A549 (cell line): ENCODE data around the gene SMIM36. TPM values are rescaled to one million over a fixed set of nuclear protein-coding genes. Genes with fewer than 3 reads are reported as not detected.
A peak's percentile ranks its signal among the peaks of the same experiment; 100 is the strongest.

Source experiments
- ATAC-seq, 2 experiments: fragments of 200-7000 bp in 1 of 2; fragments of >200 bp in 1 of 2; cut with Nextera tagmentation in 1 of 2; cut with Tn5 transposase in 1 of 2; 3 replicates each; pipeline versions ENCODE4 v1.8.0 to v1.9.1; 2018 to 2020; ENCODE audit warnings: mild to moderate bottlenecking in 1 of 2, moderate library complexity in 1 of 2
- CTCF ChIA-PET: fragments of 300-600 bp; sonication (Branson Sonifier 250); formaldehyde crosslinking; extraction: SDS; loops from one replicate; lab custom pipeline; 2021; ENCODE audit warnings: antibody characterized with exemption, inconsistent platforms; lab: Yijun Ruan, JAX
- POLR2A ChIA-PET: fragments of 350-600 bp; formaldehyde crosslinking; extraction: SDS; loops from one replicate; lab custom pipeline; 2021; ENCODE audit warnings: antibody characterized with exemption, inconsistent platforms; lab: Yijun Ruan, JAX
- DNase-seq, 2 experiments: peaks; one replicate each; pipeline versions ENCODE4 v3.0.0 to v3.0.0-alpha.2; 2011 to 2016; ENCODE audit warnings: low read depth in 1 of 2, low spot score in 1 of 2
- FAIRE-seq: peaks from 2 replicates; lab custom pipeline; 2011; peaks lifted over from hg19 to GRCh38; lab: Jason Lieb, UNC
- H3K27ac ChIP-seq, 2 experiments: fragments of >200 bp; sonication (Bioruptor Twin); formaldehyde crosslinking; 3 replicates each; pipeline ENCODE4 v1.5.1; 2016 to 2017
- H3K4me1 ChIP-seq: fragments of >200 bp; sonication (Bioruptor Twin); formaldehyde crosslinking; 3 replicates; pipeline ENCODE4 v1.6.1; 2016
- H3K4me2 ChIP-seq: fragments of >200 bp; sonication (Bioruptor Twin); formaldehyde crosslinking; 3 replicates; pipeline ENCODE4 v1.6.1; 2016
- H3K4me3 ChIP-seq: fragments of >200 bp; sonication (Bioruptor Twin); formaldehyde crosslinking; 3 replicates; pipeline ENCODE4 v1.5.1; 2016
- H3K9me3 ChIP-seq: fragments of >200 bp; sonication (Bioruptor Twin); formaldehyde crosslinking; 3 replicates; pipeline ENCODE4 v1.6.1; 2016
- CHD2 ChIP-seq: fragments of 150-350 bp; IDR thresholded peaks from 2 replicates; pipeline ENCODE4 v1.6.1; 2014; ENCODE audit warnings: low read length; ENCODE audit not compliant: partially characterized antibody
- EHF ChIP-seq: fragments of 250-450 bp; sonication (Bioruptor Pico); IDR thresholded peaks from 2 replicates; pipeline ENCODE4 v1.5.0; 2020; ENCODE audit warnings: mild to moderate bottlenecking
- EHMT2 ChIP-seq: fragments of 200-600 bp; sonication (generic); IDR thresholded peaks from 2 replicates; pipeline ENCODE4 v1.6.1; 2016; ENCODE audit warnings: antibody characterized with exemption, low read depth, mild to moderate bottlenecking, moderate library complexity
- EP300 ChIP-seq, 2 experiments: fragments of >200 bp; sonication (Bioruptor Twin); formaldehyde crosslinking; IDR thresholded peaks; 2 replicates in 1 of 2; 3 replicates in 1 of 2; pipeline ENCODE4 v1.6.1; 2016 to 2017
- FOSB ChIP-seq: fragments of 250-450 bp; sonication (Bioruptor Pico); IDR thresholded peaks from 2 replicates; pipeline ENCODE4 v1.5.0; 2020; ENCODE audit warnings: mild to moderate bottlenecking, moderate library complexity
- GATA3 ChIP-seq: IDR thresholded peaks from 2 replicates; pipeline ENCODE4 v1.6.1; 2012; ENCODE audit warnings: borderline replicate concordance
- HDAC2 ChIP-seq: fragments of 200-600 bp; sonication (generic); IDR thresholded peaks from 2 replicates; pipeline ENCODE4 v1.6.1; 2016
- HOXA7 ChIP-seq: fragments of 250-450 bp; sonication (Bioruptor Pico); IDR thresholded peaks from 2 replicates; pipeline ENCODE4 v1.5.0; 2020; ENCODE audit warnings: mild to moderate bottlenecking, moderate library complexity
- HOXB13 ChIP-seq: fragments of 250-450 bp; sonication (Bioruptor Pico); IDR thresholded peaks from 2 replicates; pipeline ENCODE4 v1.5.0; 2020; ENCODE audit warnings: low read depth, mild to moderate bottlenecking, moderate library complexity
- HOXB5 ChIP-seq: fragments of 250-450 bp; sonication (Bioruptor Pico); IDR thresholded peaks from 2 replicates; pipeline ENCODE4 v1.5.0; 2020; ENCODE audit warnings: mild to moderate bottlenecking, moderate library complexity
- JUN ChIP-seq, 2 experiments: fragments of >200 bp; sonication (Bioruptor Twin); formaldehyde crosslinking; IDR thresholded peaks; 2 replicates in 1 of 2; 3 replicates in 1 of 2; pipeline ENCODE4 v1.6.1; 2016 to 2017
- JUNB ChIP-seq: fragments of >200 bp; sonication (Bioruptor Twin); formaldehyde crosslinking; IDR thresholded peaks from 2 replicates; pipeline ENCODE4 v1.6.1; 2016
- KDM1A ChIP-seq: fragments of 200-600 bp; sonication (generic); IDR thresholded peaks from 2 replicates; pipeline ENCODE4 v1.6.1; 2016; ENCODE audit warnings: low read depth, mild to moderate bottlenecking
- KDM5A ChIP-seq: fragments of 200-600 bp; sonication (generic); IDR thresholded peaks from 2 replicates; pipeline ENCODE4 v1.6.1; 2016; ENCODE audit warnings: antibody characterized with exemption, mild to moderate bottlenecking
- MAFK ChIP-seq: fragments of 450-650 bp; IDR thresholded peaks from 2 replicates; pipeline ENCODE4 v1.6.1; 2014; ENCODE audit not compliant: partially characterized antibody
- MAZ ChIP-seq: fragments of 150-350 bp; IDR thresholded peaks from 2 replicates; pipeline ENCODE4 v1.6.1; 2014; ENCODE audit warnings: antibody characterized with exemption, low read depth, low read length, borderline replicate concordance
- POLR2A ChIP-seq: IDR thresholded peaks from 2 replicates; pipeline ENCODE4 v1.6.1; 2012; ENCODE audit warnings: mild to moderate bottlenecking, low read length
- RARB ChIP-seq: fragments of 250-450 bp; sonication (Bioruptor Pico); IDR thresholded peaks from 2 replicates; pipeline ENCODE4 v1.8.0; 2021; ENCODE audit warnings: mild to moderate bottlenecking, moderate library complexity
- SMC3 ChIP-seq: fragments of >200 bp; sonication (Bioruptor Twin); formaldehyde crosslinking; IDR thresholded peaks from 3 replicates; pipeline ENCODE4 v1.6.1; 2018; ENCODE audit warnings: inconsistent platforms
- TFCP2L1 ChIP-seq: fragments of 250-450 bp; sonication (Bioruptor Pico); IDR thresholded peaks from 2 replicates; pipeline ENCODE4 v1.5.0; 2021; ENCODE audit warnings: mild to moderate bottlenecking
- USF2 ChIP-seq: fragments of 450-650 bp; IDR thresholded peaks from 2 replicates; pipeline ENCODE4 v1.6.1; 2014; ENCODE audit warnings: antibody characterized with exemption
- ZSCAN20 ChIP-seq: fragments of 250-450 bp; sonication (Bioruptor Pico); IDR thresholded peaks from 2 replicates; pipeline ENCODE4 v1.8.0; 2022; ENCODE audit warnings: mild to moderate bottlenecking, moderate library complexity
- WGBS: methylation state at CpG from one replicate; pipeline ENCODE4 v1.1.6; 2017; ENCODE audit errors: missing lambda C conversion rate; 5-methylcytosine and 5-hydroxymethylcytosine counted together
- polyA plus RNA-seq, 4 experiments: library from polyadenylated mRNA; depleted of rRNA in 3 of 4; stranded (reverse); fragments of >200 nt; fragmentation: RNase III in 1 of 4; extraction: RNeasy Plus Mini Kit Qiagen cat#74134 plus additional on column Dnase treatment in 1 of 4; gene quantifications; 2 replicates in 3 of 4; 3 replicates in 1 of 4; pipeline ENCODE4 v1.2.3, GENCODE V29; 2011 to 2017
- TF ChIP-seq, protein P1 (sequence below): fragments of 250-450 bp; sonication (Bioruptor Pico); IDR thresholded peaks from 2 replicates; pipeline ENCODE4 v1.5.0; 2020; ENCODE audit warnings: low read depth, mild to moderate bottlenecking, moderate library complexity
- TF ChIP-seq, protein P2 (sequence below): fragments of 200-600 bp; sonication (generic); IDR thresholded peaks from 2 replicates; pipeline ENCODE4 v1.6.1; 2016; ENCODE audit warnings: antibody characterized with exemption, mild to moderate bottlenecking, moderate library complexity
- TF ChIP-seq, protein P3 (sequence below): fragments of >200 bp; sonication (Bioruptor Twin); formaldehyde crosslinking; IDR thresholded peaks from 3 replicates; pipeline ENCODE4 v1.5.1; 2016
- TF ChIP-seq, protein P4 (sequence below): IDR thresholded peaks from 2 replicates; pipeline ENCODE4 v1.6.1; 2012

Gene SMIM36
- polyA plus RNA-seq, 2 of the 4 experiments (the other 2 are of a cell fraction), result not detected

DNA sequence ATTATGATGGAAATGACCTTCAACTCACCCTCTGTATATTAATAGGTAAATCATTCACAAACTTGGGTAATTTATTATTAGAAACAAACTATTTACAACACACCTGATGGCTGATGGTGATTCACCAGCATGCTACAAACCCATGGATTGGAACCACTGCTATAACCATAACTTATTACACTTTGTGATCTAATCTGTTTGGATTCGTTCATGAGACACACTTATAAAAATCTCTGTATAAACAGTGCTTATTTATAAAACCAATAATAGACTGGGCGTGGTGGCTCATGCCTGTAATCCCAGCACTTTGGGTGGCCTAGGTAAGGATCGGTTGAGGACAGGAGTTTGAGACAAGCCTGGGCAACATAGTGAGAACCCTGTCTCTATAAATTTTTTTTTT lies 16.0 kb downstream of the SMIM36 start (continued):
- TF ChIP-seq EHF (no peak), GATA3 (peak; percentile 93), JUN (IDR thresholded peaks at IDR 0.05) (peak; percentile 96 to 99; a peak in 4 of 5 replicates), JUNB (peak; percentile 99), RARB (no peak), HOXA7 (no peak), EHMT2 (no peak), CHD2 (no peak), HOXB13 (CRISPR knock-in tag) (no peak), KDM1A (no peak), HDAC2 (no peak), MAZ (no peak), KDM5A (no peak), ZSCAN20 (no peak), SMC3 (peak; percentile 46; the same call in 1 of the 3 replicates), POLR2A (no peak), FOSB (CRISPR knock-in tag) (no peak), HOXB5 (CRISPR knock-in tag) (no peak)
- TF ChIP-seq, protein P1, sequence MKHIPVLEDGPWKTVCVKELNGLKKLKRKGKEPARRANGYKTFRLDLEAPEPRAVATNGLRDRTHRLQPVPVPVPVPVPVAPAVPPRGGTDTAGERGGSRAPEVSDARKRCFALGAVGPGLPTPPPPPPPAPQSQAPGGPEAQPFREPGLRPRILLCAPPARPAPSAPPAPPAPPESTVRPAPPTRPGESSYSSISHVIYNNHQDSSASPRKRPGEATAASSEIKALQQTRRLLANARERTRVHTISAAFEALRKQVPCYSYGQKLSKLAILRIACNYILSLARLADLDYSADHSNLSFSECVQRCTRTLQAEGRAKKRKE (CRISPR knock-in tag), result no peak
- TF ChIP-seq, protein P2, sequence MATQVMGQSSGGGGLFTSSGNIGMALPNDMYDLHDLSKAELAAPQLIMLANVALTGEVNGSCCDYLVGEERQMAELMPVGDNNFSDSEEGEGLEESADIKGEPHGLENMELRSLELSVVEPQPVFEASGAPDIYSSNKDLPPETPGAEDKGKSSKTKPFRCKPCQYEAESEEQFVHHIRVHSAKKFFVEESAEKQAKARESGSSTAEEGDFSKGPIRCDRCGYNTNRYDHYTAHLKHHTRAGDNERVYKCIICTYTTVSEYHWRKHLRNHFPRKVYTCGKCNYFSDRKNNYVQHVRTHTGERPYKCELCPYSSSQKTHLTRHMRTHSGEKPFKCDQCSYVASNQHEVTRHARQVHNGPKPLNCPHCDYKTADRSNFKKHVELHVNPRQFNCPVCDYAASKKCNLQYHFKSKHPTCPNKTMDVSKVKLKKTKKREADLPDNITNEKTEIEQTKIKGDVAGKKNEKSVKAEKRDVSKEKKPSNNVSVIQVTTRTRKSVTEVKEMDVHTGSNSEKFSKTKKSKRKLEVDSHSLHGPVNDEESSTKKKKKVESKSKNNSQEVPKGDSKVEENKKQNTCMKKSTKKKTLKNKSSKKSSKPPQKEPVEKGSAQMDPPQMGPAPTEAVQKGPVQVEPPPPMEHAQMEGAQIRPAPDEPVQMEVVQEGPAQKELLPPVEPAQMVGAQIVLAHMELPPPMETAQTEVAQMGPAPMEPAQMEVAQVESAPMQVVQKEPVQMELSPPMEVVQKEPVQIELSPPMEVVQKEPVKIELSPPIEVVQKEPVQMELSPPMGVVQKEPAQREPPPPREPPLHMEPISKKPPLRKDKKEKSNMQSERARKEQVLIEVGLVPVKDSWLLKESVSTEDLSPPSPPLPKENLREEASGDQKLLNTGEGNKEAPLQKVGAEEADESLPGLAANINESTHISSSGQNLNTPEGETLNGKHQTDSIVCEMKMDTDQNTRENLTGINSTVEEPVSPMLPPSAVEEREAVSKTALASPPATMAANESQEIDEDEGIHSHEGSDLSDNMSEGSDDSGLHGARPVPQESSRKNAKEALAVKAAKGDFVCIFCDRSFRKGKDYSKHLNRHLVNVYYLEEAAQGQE, result no peak
- TF ChIP-seq, protein P3, sequence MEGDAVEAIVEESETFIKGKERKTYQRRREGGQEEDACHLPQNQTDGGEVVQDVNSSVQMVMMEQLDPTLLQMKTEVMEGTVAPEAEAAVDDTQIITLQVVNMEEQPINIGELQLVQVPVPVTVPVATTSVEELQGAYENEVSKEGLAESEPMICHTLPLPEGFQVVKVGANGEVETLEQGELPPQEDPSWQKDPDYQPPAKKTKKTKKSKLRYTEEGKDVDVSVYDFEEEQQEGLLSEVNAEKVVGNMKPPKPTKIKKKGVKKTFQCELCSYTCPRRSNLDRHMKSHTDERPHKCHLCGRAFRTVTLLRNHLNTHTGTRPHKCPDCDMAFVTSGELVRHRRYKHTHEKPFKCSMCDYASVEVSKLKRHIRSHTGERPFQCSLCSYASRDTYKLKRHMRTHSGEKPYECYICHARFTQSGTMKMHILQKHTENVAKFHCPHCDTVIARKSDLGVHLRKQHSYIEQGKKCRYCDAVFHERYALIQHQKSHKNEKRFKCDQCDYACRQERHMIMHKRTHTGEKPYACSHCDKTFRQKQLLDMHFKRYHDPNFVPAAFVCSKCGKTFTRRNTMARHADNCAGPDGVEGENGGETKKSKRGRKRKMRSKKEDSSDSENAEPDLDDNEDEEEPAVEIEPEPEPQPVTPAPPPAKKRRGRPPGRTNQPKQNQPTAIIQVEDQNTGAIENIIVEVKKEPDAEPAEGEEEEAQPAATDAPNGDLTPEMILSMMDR, result no peak

GRCh38 chr17:55492781-55493341 lies 18.4 kb downstream of the SMIM36 start:
- Histone ChIP-seq H3K9me3 (no peaks in the 10 kb centered on the region), H3K4me3 (no peak overlapping the region), H3K4me2 (no peak overlapping the region), H3K27ac (peak overlapping the region; percentile 72 to 85; a peak in 5 of 6 replicates), H3K4me1 (peaks cover 53% of the 10 kb centered on the region)
- ChIA-PET CTCF (no interaction called here), POLR2A (no interaction called here)
- no peak for DNase-seq
- 90% methylated on average over 7 of the region's 7 CpGs for WGBS
- peak; percentile 18 for FAIRE-seq
- no peak for ATAC-seq
- TF ChIP-seq EHF, result no peak
- TF ChIP-seq USF2, result no peak
- no peak for TF ChIP-seq TFCP2L1 (CRISPR knock-in tag)
- TF ChIP-seq, protein P4, sequence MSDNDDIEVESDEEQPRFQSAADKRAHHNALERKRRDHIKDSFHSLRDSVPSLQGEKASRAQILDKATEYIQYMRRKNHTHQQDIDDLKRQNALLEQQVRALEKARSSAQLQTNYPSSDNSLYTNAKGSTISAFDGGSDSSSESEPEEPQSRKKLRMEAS, result no peak
- TF ChIP-seq MAFK, result no peak
- TF ChIP-seq MAZ, result no peak
- TF ChIP-seq HOXB5 (CRISPR knock-in tag), result no peak
- no peak for TF ChIP-seq EP300 (IDR thresholded peaks at IDR 0.05)
